ENCODE measurements around the gene OTUD3.

DNA sequence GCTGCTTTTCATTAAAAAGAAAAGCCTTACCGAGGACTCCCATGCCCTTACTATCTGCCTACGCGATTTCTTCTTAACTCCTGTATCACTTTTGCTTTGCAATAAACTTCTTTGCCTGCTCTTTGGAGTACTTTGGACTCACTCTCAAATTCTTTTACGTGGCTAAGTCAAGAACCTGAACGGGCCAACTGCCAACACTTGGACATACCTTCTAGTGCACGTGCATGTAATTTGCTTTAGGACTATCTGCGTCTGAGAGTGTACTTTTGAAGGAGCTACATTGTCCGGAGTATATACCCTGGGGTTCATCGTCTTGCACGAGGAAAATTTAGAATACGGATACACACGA, 3.6 kb upstream of the OTUD3 start:
- no peak for TF ChIP-seq CTCF (IDR thresholded peaks at IDR 0.05)
- TF ChIP-seq POLR2AphosphoS5 (IDR thresholded peaks at IDR 0.05) = no peak
- TF ChIP-seq POLR2A (IDR thresholded peaks at IDR 0.05) = no peak
